ENCODE measurements around the gene ARGLU1.

Gene ARGLU1

GRCh38 chr13:106522898-106523525 is 44.9 kb downstream of the ARGLU1 start:
- no peak for DNase-seq

DNA sequence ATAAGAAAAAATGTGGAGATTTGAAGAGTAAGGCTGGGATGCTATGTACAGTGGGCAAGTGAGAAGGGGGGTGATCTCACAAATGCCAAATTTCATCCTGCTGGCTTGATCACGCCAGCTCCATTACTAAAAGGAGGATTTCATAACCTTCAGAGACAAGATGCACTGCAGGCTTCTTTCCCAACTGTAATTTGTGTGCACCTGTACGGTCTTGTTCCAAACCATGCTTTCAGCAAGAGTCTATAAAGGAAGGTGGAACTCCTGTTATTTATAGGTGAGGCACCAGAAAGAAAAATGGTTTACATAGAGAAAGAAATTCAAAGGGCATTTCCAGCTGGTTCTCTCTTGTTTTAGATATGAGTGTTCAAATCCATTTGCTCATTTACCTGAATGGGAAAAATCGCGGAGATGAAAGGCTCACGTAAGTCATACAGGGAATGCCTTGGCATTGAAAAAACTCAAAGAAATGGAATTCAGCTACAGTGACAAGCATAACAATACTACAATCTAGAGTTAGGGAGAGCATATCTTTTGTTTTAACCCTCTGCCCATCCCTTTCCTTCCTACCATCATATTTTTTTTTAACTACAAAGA is 45.7 kb downstream of the ARGLU1 start:
- no peak for DNase-seq

- no peak for DNase-seq
These were observed 46.7 kb downstream of the ARGLU1 start for GRCh38 chr13:106521095-106521799.

DNA sequence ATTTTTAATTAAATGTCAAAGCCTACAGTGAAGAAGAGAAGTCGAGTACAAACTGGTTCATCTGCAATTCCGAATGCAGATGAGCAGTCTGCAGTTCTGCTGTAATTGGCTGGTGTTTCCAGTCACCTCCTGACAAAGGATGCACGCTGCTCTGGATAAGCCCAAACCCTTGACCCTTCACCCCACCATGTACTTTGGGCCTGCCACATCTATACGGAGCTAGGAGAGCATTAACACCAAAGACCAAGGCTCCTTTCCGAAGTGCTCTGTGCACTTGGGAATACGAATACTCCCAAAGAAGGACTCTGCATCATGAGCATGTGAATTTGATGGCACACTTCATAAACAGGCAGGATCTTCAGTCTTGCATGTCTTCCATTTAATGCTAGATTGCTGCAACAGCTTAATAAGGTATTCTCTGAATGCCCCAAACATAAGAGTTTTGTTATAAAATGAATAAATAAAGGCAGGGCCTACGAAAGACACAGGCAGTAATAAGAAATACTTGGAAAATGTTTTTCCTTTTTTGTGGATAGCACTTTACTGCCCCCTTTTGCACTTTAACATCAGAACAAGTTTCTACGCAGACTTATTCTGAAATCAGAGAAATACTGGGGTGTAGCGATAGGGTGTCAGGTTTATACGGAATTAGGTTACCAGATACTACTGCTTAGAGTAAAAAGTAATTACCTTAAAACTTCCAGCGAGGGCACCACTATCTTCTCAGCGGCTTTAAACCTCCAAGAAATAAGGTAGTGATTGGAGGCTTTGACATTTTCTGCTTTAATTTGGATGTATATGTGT is 47.5 kb downstream of the ARGLU1 start:
- no peak for DNase-seq

DNA sequence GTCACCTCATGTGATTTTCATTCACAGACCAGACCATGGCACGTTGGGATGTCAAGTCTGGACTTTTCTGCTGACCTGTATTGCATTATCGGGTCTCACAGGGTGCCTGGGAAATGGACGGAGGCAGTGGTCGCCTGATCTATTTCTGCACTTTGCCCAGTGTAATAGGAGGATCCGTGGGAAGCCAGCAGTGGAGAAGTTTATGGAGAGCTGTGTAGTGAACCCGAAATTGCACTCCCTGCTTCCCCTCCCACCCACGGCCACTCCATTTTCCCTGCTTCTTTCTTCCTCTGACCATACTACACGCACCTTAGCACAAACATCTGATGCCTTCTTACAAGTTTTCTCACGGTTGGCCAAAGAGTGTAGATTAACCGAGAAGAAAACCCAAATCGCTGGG is 49.4 kb downstream of the ARGLU1 start:
- no peak for DNase-seq

DNA sequence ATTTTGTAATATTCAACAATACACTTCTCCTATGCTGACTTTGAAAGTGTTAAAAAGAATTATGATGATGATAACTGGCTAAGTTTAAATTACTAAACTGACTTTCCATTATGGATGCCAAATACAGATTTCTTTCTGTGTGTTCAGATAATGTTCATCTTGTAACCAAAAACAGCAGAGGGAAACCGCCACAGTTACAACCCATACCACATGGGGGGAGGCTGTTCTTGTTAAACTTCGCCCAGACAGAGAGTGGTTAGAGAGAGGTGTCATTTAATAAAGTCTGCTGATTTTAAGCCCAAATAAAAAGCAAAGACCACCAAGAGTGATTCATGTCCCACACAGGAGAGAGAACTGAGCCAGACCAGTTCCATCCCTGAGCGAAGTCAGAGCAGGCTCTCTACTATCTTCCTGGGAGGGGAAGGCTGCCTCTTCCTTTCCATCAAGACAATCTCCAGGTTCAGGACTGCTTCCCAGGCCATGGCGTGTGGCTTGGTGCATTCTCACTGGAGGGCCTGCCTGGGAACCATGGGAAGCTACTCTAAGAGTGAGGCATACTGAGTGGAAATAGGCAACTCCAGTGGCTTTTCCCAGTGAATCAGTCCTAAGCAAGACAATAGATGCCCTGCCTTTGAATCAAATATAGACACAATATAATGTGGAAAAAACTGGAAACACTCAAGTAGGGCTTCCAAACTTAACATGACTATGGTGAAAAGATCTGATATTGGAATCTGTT is 50.7 kb downstream of the ARGLU1 start:
- no peak for DNase-seq

DNA sequence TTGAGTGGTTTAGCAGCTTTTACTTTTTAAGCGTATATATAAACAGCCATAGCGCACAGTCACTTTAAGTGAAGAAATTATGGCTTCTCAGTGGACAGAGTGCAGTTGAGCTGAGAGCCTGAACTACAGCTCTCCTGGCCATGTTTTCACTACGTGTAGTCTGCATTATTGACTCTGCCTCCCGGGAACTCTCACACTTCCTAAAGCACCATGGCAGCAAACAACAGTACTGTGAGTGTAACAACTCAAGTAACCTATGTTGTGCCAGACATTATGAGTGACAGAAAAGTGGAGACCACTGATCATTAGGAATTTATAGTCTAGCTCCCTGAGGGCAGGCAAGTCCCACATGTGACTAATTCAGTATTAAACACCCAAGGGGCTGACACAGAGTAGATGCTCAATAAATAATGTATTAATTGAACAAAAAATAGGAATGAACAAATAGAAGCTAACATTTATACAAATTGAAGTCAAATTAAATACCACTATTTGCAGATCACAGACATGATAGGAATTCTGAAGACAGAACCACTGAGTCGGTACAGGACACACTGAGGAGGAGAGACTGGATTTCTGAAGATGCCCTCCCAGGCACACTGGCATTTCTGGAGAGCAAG is 52.2 kb downstream of the ARGLU1 start:
- no peak for DNase-seq

DNA sequence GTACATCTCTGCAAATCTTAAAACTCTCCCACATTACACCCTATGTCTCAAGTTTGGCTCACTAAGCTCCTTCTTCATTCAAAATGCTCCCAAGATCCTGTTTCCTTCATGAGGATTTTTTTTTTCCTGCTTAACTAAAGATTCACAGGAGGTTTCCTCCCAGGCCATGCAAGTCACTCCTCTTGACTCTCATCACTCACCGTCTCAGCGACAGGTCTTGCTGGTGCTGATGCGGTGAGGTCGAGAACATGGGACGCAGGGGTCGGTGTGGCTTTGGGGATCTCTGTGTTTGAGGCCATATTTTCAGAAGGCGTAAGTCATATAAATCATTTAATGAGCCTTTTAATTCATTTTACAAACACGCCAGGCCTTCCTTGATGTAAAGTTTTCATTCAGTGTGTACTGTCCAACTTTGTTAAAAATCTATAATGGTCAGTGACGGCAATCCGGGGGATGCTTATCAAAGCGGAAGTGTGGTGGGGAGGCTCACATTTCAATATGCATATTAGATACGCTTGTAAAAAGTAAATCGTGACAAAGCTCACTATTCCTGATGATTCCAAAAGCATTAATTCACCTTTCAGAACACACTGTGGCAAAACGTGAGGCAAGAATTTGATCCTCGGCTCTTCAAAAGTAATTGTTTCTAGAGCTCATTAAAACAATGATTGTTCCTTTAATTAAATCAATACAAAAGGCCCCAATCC is 52.9 kb downstream of the ARGLU1 start:
- no peak for DNase-seq

DNA sequence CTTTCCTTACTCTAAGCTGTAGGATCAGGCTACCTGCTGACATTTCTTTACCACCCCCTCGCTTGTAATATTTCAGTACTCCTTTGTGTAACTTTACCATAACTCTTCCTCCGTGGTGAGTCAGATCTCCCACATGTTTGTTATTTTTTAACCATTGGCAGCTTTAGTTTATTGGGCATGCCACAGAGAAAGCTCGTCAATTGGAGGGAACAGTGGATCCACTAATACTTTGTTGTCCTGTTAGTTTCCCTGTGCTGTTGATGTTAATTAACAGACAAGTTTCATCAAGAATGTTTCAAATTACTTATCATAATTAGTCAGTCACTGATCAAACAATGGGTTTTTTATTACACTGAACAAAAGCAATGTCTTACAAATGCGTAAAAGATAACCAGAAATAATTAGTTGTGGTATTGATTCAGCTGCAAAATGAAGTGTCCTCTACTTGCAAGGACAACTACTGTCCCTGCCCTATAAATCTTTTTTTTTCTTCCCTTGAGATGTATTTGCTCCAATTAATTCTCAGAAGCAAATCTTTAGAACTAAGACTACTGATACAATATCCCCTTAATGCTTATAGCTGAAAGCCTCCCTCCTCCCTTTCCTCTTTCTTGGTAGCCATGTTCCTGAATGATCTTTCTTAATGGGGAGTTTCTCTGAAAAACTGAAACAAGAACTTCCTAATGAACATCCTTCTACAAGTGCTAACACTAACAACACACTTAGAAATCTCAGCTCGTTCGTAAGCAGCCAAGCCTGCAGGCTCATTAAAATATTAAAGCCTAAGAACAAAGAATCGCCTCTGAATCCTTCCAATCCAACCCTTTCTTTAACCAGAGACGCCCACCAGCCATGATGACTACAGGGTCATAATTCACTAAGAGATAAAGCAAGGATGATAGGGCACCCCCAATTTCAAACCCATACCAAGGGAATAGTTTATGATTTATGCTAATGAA is 54.6 kb downstream of the ARGLU1 start:
- DNase-seq, result no peak

- no peak for DNase-seq
These were observed 60.2 kb downstream of the ARGLU1 start for GRCh38 chr13:106507560-106508274.

GRCh38 chr13:106506286-106506685 is 61.7 kb downstream of the ARGLU1 start:
- DNase-seq, result no peak

DNA sequence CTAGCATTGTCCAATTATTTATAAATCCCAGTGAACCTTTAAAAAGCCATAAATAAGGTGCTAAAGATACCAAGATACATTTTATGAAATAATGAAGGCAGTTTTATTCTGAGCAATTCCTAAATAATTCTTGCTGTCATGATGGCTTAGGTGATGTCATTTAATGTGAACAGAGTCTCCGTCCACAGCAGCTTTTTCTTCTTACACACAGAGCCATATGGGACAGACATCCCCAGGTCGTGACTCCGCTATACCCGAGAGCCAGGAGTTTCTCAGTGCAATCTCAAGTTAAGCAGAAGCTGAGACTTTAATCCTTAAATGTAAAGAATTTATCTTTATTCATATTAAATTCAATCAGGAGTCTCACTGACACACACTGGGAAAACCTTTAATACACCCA is 62.2 kb downstream of the ARGLU1 start:
- DNase-seq, result no peak

- no peak for DNase-seq
These were observed 62.6 kb downstream of the ARGLU1 start for GRCh38 chr13:106505295-106505694.

GRCh38 chr13:106503730-106504453 is 64.0 kb downstream of the ARGLU1 start:
- DNase-seq, result no peak

DNA sequence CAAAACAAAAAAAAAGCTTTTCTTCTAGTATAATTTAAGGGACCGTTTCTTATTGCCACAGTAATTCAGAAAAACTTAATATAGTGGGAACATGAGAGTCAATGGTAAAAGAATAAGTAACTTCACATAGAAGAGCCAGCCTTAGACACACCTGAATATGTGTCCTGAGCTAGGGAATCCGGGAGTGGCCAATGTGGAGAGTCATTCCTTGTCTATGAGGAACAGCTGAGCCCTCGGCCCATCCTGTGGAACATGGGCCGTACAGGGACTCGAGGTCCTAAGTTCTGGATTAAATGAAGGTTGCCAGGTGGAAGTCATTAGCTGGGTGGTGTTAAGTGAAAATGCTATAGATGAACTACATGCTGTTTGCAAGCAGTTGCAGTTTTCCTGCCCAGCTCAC is 64.7 kb downstream of the ARGLU1 start:
- DNase-seq, result no peak

DNA sequence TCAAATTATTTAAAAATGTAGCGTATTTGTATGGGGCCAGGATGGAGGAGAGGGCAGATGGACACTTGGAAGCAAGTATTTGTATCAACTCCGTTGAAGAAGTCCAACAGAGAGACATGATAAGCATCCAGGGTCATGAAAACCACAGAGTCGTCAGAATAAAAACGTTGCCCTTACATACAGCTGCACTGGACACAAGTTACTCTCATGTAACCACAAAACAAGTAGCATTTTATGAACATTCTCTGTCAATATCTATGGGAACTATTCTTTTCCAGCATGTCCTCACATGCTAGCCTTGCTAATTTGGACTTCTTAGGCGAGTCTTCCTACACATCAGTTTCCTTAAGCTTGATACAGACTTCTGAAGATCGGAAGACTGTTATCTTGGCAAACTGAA is 67.5 kb downstream of the ARGLU1 start:
- DNase-seq, result no peak

DNA sequence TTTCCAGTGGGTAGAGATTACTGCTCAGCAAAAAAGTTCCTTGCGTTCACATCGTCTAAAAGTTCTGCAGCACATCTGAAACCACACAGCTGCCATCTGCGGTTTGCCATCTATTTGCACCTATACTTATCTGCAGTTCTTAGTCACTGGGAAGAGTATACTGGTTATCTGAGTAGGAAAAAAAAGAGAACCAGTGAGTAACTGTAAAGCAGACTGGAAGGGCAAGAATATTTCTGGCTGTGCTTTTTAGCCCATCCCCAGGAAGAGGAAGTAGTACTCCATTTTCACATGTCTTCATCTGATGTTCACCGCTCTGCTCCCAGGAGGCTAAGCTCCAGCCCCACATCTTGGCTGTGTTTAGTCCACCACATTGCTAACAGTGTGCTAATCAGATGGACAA is 68.0 kb downstream of the ARGLU1 start:
- no peak for DNase-seq

DNA sequence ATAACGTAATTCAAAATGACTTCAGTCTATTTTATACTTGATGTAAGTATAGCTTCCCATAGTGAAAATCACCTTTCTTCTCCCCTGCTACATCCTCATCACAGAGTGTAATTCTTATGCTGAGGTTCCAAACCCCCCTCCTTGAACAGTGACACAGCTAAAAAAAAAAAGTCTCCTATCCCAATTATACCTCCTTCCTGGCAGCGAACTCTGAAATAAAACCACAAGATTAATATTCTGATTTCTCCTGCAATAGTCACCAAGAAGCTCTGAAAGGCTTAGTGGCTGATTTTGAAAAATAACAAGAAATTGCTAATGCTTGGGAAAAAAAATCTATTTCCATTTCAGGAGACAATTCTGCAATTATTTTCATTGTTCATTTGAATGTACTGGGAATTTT is 68.8 kb downstream of the ARGLU1 start:
- no peak for DNase-seq

DNA sequence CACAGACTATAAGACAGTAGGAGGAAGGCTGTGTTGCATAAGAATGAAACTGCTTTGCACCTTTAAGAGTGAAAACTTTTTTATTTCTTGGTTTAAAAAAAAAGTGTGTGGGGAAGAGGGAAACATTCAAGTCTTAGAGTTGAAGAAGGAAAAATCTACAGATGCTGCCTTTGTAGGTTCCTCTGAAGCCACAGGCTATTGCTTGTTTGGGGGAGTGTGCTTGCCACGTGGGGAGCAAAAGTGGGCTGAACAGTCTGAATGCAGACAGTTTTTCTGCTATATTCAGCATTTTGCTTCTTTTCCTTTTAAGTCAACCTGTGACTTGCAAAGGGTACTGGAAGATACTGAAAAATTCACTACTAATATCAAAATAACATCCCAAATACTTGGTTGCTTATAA is 69.4 kb downstream of the ARGLU1 start:
- no peak for DNase-seq
